SKM-1 treated with dmso at 0.1 percent for 144 hours (cell line): Measurements from ENCODE around the gene CIPC.

Experiments
- DNase-seq: peaks from one replicate; lab custom pipeline; 2025; ENCODE audit not compliant: unreplicated experiment; lab: John Stamatoyannopoulos, UW

CIPC gene

DNA sequence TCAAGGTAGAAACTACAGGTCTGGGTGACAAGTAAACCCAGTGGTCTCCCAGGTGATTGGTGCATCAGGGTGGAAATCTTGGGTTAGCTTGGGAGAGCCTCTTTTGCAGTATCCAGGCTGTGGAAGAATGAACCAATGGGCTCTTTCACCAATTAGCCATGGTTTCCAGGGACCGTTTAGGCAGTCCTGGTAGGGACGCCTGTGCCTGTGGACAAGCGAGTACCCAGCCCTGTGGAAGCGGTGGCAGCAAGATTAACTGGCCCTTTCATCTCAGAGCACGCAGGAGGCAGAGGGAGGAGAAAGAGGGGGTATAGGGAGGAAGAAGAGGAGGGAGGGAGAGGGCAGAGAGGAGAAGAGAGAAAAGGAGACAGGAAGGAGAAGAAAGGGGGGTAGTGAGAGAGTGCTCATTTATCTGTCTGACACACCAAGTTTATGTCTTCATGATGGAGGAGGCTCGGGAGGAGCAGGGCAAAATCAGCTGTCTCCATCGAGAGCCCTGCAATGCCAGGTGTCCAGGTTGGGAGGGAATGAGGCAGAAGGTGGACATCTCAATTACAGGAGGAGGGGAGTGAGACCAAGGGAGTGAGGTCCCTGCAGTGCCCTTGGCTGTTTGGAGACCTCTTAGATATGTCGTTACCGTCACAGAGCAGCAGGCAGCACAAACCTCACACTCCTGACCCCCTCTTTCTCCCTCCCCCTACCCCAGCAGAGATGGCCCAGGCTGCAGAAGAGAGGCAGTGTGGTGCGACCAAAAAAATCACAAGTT lies 48.1 kb downstream of the CIPC start:
- no peak for DNase-seq

DNA sequence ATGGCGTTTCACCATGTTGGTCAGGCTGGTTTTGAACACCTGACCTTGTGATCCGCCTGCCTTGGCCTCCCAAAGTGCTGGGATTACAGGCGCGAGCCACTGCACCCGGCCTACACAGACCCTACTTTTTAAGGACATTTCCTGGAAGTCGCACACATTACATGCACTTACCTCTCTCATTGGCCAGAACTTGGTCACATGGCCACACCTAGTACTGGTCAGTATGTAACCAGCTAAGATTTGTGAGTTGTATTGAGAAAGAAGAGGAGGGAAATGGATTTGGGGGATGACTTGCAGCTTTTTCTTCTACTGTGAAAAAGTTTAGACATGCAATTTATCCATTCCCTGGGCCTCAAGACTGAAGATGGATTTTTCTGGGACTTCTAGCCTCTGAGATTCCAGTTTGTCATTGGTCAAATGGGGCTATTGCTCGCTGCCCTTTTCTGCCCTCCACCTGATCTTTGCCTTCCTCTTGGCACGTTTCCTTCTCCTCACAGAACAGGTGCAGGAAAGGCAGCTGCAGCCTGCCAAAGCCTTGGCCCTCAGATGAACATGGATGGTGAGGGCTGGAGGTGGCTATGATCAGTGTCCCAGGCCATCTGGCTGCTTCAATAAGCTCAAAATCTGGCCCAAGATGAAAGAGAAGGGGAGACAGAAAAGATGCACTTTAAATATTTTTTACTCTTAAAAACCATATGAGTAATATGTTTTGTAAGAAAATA lies 50.6 kb downstream of the CIPC start:
- no peak for DNase-seq

DNA sequence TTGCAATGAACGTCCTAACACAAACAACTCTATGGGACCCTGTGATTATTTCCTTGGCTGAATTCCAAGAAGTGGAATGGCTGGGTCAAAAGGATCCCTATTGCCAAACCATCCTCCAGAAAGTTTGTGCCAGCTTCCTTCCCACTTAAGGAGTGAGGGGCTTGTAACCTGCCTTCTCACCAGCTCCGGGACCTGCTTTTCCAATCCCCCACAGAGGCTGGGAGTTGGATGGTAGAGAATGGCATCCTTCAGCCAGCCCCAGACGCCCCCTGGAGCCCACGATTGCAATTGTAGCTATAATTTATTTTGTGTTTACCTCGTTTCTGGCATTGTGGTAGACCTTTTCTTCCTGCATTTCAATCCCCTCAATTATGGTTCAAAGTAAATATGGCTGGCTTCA lies 53.2 kb downstream of the CIPC start:
- no peak for DNase-seq

DNA sequence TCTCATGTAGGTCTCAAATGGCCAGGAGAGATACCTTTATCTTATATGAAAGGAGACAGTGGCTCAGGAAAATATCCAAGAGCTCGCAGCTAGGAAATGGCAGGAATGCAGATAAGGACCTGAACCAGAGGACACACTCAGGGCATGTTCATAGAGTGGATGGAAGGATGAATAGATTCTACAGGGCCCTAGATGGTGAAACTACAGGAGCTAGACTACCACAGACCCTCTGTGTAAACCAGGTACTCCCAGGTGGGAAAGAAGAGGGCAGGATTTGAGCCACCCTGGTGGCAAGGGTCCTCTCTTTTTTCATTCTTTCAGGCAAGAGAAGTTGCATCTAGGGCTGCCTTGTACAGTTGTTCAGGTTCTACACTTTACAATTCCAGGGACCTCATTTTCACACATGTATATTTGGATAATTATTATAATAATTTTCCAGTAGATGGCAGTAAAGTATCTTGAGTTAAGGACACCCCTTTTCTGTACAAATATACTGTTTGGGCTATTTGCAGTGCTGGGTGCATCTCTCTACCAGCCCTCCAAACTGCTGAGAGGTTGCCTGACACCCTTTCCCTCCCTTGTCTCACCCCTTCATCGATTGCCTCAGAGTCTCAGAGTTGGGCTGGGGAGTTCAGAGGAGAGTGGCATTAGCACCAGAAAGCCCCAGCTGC lies 54.0 kb downstream of the CIPC start:
- no peak for DNase-seq

DNA sequence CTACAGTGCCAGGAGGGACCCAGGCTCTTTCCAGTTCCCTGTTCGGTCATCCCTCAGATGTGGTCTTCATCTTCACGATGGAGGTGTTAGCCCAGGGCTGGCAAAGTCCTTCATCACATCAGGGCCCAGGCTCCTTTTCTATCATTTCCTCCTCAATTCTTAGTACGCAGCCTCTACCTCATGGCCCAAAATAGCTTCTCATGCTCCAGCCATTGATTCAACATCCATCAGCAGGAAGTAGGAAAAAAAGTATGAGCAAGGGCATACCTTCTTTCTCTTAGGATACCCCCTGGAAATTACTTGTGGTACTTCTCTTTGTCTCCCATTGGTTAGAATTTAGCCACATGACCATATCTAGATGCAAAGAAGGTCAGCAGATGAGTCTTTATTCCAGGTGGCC lies 55.7 kb downstream of the CIPC start:
- DNase-seq: no peak

DNA sequence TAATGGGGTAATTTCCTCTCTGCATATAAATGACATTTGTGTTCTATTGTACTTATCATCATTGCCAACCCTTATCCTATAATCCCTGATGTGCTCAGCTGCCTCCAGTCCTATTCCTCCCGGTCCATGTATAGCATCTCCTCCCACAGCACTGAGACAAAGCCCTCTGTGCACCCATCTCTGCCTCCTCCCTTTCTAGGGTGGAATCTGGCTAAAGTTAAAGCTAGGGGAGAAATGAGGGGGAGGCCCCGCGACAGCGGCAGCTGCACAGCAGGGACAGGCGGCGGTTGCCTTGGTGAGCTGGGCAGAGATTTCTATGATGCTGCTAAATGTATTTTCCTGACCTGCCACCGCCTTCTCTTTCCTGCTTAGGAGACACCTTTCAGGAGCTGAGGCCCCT lies 56.4 kb downstream of the CIPC start:
- DNase-seq: no peak

DNA sequence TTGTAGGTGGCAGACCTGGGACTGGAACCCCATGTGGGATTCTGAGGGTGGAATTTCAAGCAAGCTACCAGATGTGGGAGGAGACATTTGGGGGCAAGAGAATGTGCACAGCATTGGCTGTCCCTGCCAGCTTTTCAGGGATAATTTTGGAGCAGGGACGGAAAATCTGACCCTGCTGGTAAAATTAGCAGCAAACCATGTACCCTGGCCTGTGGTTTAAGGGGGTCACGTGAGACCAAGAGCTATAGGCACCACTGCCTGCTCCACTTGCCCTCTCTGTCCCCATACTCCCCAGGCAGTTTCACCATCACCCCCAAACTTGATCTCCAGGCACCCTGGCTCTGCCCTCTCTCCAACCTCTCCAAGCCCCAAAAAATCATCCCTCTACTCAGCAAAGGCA lies 57.0 kb downstream of the CIPC start:
- DNase-seq: no peak

DNA sequence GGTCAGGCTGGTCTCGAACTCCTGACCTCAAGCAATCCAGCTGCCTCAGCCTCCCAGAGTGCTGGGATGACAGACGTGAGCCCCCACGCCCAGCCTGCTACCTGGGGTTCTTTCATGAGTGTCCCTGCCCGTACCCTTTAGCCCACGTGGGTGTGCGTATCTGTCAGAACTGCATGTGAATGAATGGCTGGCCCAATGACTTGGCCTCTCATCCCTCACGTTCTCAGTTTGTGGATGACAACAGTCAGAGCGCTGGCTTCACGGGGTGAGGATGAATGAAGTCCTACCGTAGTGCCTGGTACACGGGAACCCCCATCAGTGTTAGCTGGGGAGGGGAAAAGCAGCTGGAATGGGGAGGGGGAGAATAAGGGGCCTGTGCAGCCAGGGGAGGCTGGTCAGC lies 59.7 kb downstream of the CIPC start:
- DNase-seq: no peak

DNA sequence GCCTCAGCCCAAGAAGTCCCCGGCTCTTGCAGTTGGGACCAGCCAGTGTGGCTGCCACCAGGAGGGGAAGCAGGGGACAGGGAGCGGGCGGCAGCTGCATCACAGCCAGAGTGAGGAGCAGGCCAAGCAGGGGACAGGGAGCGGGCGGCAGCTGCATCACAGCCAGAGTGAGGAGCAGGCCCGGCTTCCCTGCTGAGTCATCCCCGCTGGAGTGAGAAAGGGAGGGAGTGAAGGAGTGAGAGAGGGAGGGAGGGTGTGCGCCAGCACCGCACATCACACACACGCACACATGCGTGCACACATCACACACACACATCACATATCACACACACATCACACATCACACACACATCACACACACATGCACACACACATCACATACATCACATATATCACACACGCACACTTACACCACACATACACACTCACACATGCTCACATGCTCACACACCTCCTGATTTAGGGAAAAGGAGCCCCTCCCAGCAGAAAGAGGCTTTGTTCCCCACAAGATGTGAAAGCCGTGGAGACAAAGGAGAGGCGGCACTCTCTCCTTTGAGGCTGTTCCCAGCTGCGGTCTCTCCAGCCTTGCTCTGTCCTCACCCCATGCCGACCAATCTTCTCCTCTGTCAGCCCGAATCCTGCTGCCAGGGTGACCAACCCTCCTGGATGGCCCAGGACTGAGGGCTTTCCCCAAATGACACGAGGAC lies 60.3 kb downstream of the CIPC start:
- DNase-seq: no peak

DNA sequence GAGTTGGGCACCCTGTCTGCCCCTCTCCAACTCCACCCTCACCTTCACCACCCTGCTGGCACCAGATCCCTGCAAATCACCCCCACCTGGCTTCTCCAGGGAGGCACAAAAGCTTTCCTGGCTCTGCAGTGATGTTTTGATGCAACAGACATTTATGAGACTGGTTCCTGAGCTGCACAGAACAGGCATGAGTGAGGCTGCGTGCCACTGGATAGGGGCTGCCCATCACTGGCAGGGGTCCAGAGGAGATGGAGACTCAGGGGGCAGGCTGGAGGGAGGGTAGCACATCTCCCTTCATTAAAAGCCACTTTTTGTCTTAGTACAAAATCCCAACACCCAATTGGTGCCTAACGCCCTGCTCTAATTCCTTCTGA lies 60.8 kb downstream of the CIPC start:
- no peak for DNase-seq

DNA sequence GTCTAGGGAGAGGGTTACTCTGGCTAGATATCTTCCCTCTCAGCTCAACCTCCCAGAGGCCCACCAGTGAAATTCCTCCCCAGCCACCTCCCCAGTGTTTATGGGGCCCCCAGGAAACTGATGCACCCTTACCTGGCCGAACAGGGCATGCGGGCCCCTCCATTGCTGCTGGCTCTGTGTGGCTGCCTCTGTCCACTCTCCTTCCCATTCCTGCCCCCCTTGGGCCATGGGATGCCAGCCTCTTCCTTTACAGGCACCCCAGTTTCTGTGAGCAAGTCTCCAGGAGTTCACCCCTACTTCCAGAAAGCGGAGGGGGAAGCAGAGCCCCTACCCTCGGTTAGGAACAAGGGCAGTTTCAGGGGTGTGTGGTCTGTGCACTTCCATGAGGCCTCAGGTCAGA lies 63.0 kb downstream of the CIPC start:
- no peak for DNase-seq
